ENCODE measurements around the gene DLG5. TPM values are rescaled to one million over a fixed set of nuclear protein-coding genes. Genes with fewer than 3 reads are reported as not detected.
A peak's percentile ranks its signal among the peaks of the same experiment; 100 is the strongest.

The DLG5 gene
- total and polyA plus RNA-seq, 9 of the 15 experiments (the other 6 are each of a cell fraction or from before 2014, with no cell fraction given): 1.4 to 26.8 (median 11.2) TPM

DNA sequence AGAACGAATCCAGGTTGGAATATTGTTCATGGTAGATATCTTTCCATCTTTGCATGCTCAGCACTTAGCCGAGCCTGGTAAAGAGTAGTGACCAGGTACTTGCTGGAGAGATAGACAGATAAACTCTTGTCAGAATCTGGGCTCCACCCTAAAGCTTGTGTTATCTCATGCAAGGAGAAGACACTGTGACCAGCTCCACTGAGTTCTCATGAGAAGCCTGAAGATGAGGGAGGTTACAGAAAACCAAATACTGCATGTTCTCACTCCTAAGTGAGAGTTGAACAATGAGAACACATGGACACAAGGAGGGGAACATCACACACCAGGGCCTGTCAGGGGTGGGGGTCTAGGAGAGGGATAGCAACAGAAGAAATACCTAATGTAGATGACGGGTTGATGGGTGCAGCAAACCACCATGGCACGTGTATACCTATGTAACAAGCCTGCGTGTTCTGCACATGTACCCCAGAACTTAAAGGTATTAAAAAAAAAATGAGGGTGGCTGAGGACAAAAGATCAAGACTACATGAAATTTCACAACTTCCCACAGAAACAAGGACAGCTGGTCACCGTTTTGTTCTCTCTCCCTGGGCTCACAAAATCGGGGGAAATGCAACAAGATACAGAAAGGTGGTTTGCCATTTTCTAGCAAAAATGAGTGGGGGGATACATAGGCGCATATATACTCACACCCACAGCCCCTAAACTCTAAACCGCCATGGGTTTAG is 17.4 kb downstream of the DLG5 start (continued):
- no peak for TF ChIP-seq HNRNPUL1 (IDR thresholded peaks at IDR 0.05; ENCODE audit: low read length)
- no peak for TF ChIP-seq HCFC1 (IDR thresholded peaks at IDR 0.05; ENCODE audit: low read depth, low read length)
- no peak for TF ChIP-seq ZNF347 (CRISPR knock-in tag; IDR thresholded peaks at IDR 0.05; ENCODE audit: low read depth)
- TF ChIP-seq TRIM28 (IDR thresholded peaks at IDR 0.05): no peak
- no peak for TF ChIP-seq CBX2 (IDR thresholded peaks at IDR 0.05; ENCODE audit: insufficient read depth, low read length, poor library complexity, severe bottlenecking)
- TF ChIP-seq, protein P1, sequence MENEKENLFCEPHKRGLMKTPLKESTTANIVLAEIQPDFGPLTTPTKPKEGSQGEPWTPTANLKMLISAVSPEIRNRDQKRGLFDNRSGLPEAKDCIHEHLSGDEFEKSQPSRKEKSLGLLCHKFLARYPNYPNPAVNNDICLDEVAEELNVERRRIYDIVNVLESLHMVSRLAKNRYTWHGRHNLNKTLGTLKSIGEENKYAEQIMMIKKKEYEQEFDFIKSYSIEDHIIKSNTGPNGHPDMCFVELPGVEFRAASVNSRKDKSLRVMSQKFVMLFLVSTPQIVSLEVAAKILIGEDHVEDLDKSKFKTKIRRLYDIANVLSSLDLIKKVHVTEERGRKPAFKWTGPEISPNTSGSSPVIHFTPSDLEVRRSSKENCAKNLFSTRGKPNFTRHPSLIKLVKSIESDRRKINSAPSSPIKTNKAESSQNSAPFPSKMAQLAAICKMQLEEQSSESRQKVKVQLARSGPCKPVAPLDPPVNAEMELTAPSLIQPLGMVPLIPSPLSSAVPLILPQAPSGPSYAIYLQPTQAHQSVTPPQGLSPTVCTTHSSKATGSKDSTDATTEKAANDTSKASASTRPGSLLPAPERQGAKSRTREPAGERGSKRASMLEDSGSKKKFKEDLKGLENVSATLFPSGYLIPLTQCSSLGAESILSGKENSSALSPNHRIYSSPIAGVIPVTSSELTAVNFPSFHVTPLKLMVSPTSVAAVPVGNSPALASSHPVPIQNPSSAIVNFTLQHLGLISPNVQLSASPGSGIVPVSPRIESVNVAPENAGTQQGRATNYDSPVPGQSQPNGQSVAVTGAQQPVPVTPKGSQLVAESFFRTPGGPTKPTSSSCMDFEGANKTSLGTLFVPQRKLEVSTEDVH (IDR thresholded peaks at IDR 0.05; ENCODE audit: low read depth, partially characterized antibody): no peak
- TF ChIP-seq, protein P2, sequence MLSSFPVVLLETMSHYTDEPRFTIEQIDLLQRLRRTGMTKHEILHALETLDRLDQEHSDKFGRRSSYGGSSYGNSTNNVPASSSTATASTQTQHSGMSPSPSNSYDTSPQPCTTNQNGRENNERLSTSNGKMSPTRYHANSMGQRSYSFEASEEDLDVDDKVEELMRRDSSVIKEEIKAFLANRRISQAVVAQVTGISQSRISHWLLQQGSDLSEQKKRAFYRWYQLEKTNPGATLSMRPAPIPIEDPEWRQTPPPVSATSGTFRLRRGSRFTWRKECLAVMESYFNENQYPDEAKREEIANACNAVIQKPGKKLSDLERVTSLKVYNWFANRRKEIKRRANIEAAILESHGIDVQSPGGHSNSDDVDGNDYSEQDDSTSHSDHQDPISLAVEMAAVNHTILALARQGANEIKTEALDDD (IDR thresholded peaks at IDR 0.05): peak; percentile 95
- TF ChIP-seq SAP30 (IDR thresholded peaks at IDR 0.05; ENCODE audit: borderline replicate concordance, insufficient read depth, low read depth, low read length, poor library complexity, severe bottlenecking): no peak
- peak; percentile 24 for TF ChIP-seq BRD9 (IDR thresholded peaks at IDR 0.05; ENCODE audit: low read depth, partially characterized antibody)
- TF ChIP-seq, protein P3, sequence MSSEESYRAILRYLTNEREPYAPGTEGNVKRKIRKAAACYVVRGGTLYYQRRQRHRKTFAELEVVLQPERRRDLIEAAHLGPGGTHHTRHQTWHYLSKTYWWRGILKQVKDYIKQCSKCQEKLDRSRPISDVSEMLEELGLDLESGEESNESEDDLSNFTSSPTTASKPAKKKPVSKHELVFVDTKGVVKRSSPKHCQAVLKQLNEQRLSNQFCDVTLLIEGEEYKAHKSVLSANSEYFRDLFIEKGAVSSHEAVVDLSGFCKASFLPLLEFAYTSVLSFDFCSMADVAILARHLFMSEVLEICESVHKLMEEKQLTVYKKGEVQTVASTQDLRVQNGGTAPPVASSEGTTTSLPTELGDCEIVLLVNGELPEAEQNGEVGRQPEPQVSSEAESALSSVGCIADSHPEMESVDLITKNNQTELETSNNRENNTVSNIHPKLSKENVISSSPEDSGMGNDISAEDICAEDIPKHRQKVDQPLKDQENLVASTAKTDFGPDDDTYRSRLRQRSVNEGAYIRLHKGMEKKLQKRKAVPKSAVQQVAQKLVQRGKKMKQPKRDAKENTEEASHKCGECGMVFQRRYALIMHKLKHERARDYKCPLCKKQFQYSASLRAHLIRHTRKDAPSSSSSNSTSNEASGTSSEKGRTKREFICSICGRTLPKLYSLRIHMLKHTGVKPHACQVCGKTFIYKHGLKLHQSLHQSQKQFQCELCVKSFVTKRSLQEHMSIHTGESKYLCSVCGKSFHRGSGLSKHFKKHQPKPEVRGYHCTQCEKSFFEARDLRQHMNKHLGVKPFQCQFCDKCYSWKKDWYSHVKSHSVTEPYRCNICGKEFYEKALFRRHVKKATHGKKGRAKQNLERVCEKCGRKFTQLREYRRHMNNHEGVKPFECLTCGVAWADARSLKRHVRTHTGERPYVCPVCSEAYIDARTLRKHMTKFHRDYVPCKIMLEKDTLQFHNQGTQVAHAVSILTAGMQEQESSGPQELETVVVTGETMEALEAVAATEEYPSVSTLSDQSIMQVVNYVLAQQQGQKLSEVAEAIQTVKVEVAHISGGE (CRISPR knock-in tag; IDR thresholded peaks at IDR 0.05): peak in 1 of 3 experiments; percentile 58; a peak in 2 of 6 replicates
